NCI-H2196 treated with DMSO at 0.1 percent for 48 hours (cell line): ENCODE measurements around the gene LAMTOR3.

Source experiments
- DNase-seq: peaks from one replicate; lab custom pipeline; 2025; ENCODE audit not compliant: unreplicated experiment; lab: John Stamatoyannopoulos, UW

LAMTOR3 gene

GRCh38 chr4:99894161-99894997, at the start of gene LAMTOR3:
Gene LAMTOR3 (minus strand): TSS chr4:99894427. CDS start chr4:99893963, 464 bp downstream.
- peak; percentile 61 for DNase-seq

DNA sequence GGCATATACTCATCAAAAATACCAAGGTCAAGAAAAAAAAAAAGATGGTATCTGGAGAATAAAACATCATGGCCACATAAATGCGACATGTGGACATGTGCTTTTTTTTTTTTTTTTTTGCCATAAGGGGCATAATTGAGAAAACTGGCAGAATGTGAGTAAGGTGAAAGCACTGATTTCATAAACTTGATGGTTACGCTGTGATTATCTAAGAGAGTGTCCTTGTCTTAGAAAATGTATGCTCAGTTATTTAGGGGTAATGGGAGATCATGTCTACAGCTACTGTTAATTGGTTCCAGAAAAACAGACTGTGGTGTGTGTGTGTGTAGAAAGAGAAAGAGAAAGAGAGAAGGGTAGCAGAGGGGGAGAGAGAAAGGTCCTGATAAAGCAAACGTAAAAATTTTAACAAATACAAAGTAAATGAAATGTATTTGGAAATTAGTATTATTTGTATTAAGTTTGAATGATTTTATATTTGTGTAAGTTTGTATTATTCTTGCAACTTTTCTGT, 44.1 kb upstream of the LAMTOR3 start:
- DNase-seq = no peak

GRCh38 chr4:99934891-99935290, 40.7 kb upstream of the LAMTOR3 start:
- DNase-seq = no peak

- DNase-seq = no peak
Observed at GRCh38 chr4:99927566-99927965, 33.3 kb upstream of the LAMTOR3 start.

DNA sequence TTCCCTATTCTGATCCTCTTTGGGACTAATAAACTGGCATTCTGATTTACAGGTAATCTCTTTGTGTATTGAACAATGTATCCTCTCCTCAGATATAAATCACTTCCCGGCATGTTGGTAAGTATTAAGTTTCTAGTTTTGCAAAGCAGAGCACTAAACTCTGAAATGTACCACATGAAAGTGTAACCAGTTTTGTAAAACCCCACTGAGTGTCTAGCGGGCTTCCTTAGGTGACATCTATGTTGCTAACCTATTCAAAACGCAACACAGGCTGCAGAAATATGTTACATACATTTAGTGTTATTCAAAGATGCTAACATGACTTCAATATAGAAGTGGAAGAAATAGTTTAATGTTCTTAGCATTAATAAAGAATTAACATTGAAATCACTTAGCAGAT, 26.9 kb upstream of the LAMTOR3 start:
- no peak for DNase-seq

DNA sequence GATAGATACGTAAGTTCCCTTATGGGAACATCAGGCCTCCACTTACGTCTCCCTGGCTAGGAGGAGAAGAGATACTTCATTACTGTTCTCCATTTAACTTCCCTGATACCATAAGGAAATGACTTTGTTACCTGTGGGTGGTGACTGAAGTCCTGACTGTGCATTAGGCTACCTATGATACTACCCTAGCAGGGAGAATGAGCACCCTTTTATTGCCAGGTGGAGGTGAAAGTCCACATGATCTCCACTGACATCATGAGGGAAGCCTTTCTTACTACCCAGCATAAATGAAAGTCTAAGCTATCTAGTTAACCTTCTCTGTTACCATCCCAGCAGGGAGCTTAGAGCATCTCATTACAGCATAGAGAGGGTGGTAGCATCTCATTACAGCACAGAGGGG, 24.4 kb upstream of the LAMTOR3 start:
- DNase-seq = no peak

DNA sequence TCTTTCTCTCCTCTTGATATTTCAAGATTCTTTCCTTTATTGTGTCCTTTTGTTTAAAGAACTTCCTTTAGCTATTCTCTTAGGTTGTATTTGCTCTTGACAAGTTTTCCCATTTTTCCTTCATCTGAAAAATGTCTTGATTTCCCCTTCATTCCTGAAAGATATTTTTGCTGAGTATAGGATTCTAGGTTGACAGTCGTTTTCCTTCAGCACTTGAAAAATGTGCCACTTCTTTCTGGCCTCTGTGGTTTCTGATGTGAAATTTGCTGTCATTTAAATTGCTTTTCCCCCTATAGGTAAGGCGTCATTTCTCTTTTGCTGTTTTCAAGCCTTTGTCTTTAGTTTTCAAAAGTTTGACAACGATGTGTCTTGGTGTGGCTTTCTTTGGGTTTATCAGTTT, 23.3 kb upstream of the LAMTOR3 start:
- no peak for DNase-seq

DNA sequence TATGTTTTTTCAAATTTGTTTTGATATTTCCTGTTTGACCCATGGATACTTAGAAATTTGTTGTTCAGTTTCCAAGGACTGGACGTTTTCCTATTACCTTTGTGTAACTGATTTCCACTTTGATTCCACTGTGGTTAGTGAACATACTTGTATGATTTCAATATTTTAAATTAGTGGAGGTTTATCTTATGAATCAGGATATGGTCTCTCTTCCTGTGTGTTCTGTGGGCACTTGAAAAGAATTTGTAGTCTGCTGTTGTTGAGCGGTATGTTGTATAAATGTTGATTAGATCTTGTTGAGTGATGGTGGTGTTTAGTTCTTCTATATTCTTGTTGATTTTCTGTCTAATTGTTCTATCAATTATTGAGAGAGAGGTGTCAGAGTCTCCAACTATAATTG, 21.2 kb upstream of the LAMTOR3 start:
- no peak for DNase-seq

GRCh38 chr4:99894998-99895397, 771 bp upstream of the LAMTOR3 start:
- DNase-seq = no peak

GRCh38 chr4:99893839-99894160, 427 bp downstream of the LAMTOR3 start:
- DNase-seq = no peak

DNA sequence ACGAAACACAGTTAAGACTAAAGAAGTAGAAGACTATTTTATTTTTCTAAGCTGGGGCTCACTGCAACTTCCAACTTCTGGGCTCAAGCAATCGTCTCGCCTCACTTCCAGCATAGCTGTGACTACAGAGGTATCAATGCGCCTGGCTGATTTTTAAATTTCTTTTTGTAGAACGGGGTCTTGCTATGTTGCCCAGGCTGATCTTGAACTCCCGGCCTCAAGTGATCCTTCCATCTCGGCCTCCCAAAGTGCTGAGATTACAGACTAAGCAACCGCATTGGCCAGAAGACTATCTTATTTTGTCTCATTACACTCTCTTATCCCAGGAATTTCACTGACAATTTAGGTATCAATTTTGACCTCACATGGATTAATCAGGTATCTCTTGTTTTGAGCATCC, 1.2 kb downstream of the LAMTOR3 start:
- DNase-seq = no peak

DNA sequence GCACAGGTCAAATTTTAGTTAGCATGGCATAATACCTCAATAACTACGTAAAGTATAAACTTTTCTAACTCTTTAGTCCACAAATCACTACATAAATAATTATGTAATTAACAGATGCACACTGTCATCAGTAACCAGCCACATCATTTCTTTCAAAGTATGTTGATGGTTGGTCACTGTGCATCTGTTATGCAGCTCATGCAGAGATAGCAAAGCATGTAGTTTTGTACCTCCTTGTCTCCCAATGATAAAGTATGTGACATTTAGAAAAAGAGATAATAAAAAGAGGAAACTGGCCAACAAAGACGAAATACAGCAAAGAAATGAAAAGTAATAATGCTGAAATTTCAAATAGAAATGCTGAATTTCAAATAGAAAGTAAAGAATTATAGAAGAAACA, 2.9 kb downstream of the LAMTOR3 start:
- no peak for DNase-seq

- no peak for DNase-seq
Observed at GRCh38 chr4:99887837-99888236, 6.4 kb downstream of the LAMTOR3 start.

GRCh38 chr4:99886146-99886545, 8.1 kb downstream of the LAMTOR3 start:
- no peak for DNase-seq

GRCh38 chr4:99885687-99886086, 8.5 kb downstream of the LAMTOR3 start:
- DNase-seq = no peak

DNA sequence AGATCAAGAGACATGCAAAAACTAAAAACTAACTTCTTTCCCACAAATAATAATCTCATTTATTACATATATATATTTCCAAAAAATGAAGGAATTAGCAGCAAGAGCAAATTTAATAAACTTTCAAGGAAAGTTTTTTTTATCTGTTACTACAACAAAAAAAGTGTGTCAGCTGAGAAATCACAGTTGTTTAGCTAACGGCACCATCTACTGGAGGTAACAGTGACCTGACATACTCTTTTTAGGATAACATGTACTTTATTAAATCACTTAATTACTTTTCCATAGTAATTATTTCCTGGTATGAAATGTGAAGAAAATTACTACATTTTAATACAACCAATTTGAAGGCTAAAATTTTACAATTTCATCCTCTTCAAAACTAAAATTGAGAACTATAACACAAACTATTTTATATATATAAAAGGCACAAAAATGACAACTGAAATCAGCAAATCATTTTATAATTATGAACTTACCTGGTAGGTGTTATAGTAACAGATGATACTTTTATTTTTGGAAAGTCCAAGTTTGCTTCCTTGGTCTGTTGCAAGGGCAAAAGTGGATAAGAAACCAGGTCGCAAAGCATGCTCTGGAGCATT, 9.1 kb downstream of the LAMTOR3 start:
- no peak for DNase-seq

DNA sequence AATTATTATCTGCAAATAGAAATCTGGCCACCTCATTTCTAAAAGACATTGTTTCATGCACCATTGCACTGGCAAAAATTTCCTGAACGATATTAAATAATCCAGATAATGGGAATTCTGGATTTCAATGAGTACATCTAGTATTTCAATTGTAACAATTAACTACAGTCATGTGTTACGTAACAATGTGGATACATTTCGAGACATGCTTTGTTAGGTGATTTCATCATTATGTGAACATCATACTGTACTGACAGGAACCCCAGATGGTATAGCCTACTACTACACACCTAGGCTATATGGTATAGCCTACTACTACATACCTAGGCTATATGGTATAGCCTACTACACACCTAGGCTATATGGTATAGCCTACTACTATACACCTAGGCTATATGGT, 14.8 kb downstream of the LAMTOR3 start:
- DNase-seq = no peak

DNA sequence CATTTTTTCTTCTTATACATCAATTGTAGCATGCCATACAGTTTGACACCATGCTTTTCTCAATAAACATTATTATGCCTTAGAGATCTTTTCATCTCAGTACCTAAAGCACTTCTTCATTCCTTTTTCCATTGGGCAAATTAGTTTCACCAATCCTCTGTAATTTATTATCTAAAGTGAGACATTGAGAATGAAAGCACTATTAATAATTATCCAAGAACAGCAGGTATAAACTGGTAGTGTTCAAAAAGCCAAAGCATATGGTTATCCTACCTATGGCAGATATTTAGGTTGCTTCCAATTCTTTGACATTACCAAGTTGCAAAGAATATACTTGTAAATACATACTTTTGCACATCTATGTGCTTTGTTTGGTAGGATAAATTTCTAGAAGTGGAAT, 15.6 kb downstream of the LAMTOR3 start:
- DNase-seq = no peak

DNA sequence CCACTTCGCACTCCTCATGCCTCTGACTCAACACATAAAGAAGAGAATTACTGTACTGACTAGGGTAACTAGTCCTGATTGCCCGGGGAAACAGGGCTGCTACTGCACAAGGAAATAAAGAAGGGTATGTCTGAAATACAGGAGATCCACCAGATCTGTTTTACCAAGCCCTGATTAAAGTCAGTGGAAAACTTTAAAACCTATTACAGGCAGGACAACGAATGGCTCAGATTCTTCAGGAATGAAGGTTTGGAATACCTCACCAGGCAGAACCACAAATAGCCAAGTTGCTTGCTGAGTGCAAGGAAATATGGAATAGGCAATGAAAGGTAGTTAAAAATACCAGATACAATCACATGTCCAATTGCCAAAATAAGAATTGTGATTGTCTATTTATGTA, 17.3 kb downstream of the LAMTOR3 start:
- no peak for DNase-seq

DNA sequence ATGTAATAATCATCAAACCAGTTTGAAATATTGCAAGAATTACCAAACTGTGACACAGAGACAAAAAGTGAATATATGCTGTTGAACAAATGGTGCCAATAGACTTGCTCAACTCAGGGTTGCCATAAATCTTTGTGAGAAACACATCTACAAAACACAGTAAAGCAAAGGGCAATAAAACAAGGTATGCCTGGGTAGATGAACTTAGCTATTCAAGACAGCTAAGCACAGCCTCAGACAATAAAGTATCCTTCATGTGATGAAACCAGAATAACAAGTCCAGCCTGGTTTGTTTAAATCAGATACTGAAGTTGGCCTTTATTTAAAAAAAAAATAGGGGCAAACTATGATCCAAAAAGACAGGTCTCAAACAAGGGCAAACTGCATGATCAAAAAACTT, 19.2 kb downstream of the LAMTOR3 start:
- DNase-seq = no peak

- no peak for DNase-seq
Observed at GRCh38 chr4:99872570-99872969, 21.7 kb downstream of the LAMTOR3 start.

GRCh38 chr4:99868126-99868596, 26.1 kb downstream of the LAMTOR3 start:
- DNase-seq = no peak

GRCh38 chr4:99863804-99864203, 30.4 kb downstream of the LAMTOR3 start:
- DNase-seq = no peak
